Activated naive CD4-positive, alpha-beta T cell treated with anti-CD3 and anti-CD28 coated beads, Interleukin-2, amount 50 U/mL, for 24 hours (primary cell): ENCODE results near the gene C1orf105.

ENCODE experiments used
- H3K27ac Mint-ChIP-seq: one replicate; pipeline ENCODE4 v1.8.0; 2021; ENCODE audit warnings: mild to moderate bottlenecking, mixed read lengths
- H3K27me3 Mint-ChIP-seq: one replicate; pipeline ENCODE4 v1.8.0; 2021; ENCODE audit warnings: mixed read lengths
- H3K36me3 Mint-ChIP-seq: one replicate; pipeline ENCODE4 v1.8.0; 2021; ENCODE audit warnings: mixed read lengths
- H3K4me1 Mint-ChIP-seq: one replicate; pipeline ENCODE4 v1.8.0; 2021; ENCODE audit warnings: mixed read lengths
- H3K4me3 Mint-ChIP-seq: one replicate; pipeline ENCODE4 v1.8.0; 2021; ENCODE audit warnings: mild to moderate bottlenecking, mixed read lengths
- H3K9me3 Mint-ChIP-seq: one replicate; pipeline ENCODE4 v1.8.0; 2021; ENCODE audit warnings: mixed read lengths

Gene C1orf105

GRCh38 chr1:172402878-172403569 lies 17.5 kb upstream of the C1orf105 start:
- no peak overlapping the region for H3K27ac Mint-ChIP-seq
- no peak overlapping the region for H3K4me3 Mint-ChIP-seq

GRCh38 chr1:172404121-172404520 lies 16.4 kb upstream of the C1orf105 start:
- Mint-ChIP-seq H3K27me3 (no peaks in the 10 kb centered on the region), H3K4me1 (peaks cover 45% of the 10 kb centered on the region), H3K27ac (no peak overlapping the region), H3K4me3 (no peak overlapping the region), H3K36me3 (peaks cover 2% of the 10 kb centered on the region), H3K9me3 (no peaks in the 10 kb centered on the region)

More at GRCh38 chr1:172402878-172403569, 17.5 kb upstream of the C1orf105 start:
- Mint-ChIP-seq H3K27me3 (no peaks in the 10 kb centered on the region), H3K9me3 (no peaks in the 10 kb centered on the region), H3K36me3 (peaks cover 6% of the 10 kb centered on the region), H3K4me1 (peaks cover 56% of the 10 kb centered on the region)

DNA sequence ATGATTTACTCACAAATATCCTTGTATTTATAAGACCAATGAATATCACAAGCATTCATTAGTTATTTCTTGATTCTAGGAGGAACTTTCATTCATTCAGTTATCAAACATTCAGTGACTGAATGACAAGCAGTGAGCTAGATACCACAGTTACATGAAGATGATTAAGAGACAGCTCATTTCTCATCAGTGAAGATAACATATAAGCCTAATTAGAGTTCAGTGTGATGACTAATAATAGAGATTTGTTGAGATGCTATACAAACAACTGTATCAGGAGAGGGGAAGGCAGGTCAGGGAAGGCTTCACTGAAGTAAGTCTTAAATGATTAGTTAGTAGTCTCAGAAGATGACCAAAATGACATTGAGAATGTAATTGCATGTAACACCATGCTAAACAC lies 14.6 kb upstream of the C1orf105 start:
- Mint-ChIP-seq H3K27me3 (no peaks in the 10 kb centered on the region), H3K4me1 (peaks cover 27% of the 10 kb centered on the region), H3K4me3 (no peak overlapping the region), H3K36me3 (peaks cover 2% of the 10 kb centered on the region), H3K27ac (no peak overlapping the region), H3K9me3 (no peaks in the 10 kb centered on the region)

GRCh38 chr1:172406968-172407367 lies 13.5 kb upstream of the C1orf105 start:
- Mint-ChIP-seq H3K4me3 (no peak overlapping the region), H3K4me1 (peaks cover 22% of the 10 kb centered on the region), H3K27me3 (no peaks in the 10 kb centered on the region), H3K36me3 (peaks cover 2% of the 10 kb centered on the region), H3K27ac (no peak overlapping the region), H3K9me3 (no peaks in the 10 kb centered on the region)

DNA sequence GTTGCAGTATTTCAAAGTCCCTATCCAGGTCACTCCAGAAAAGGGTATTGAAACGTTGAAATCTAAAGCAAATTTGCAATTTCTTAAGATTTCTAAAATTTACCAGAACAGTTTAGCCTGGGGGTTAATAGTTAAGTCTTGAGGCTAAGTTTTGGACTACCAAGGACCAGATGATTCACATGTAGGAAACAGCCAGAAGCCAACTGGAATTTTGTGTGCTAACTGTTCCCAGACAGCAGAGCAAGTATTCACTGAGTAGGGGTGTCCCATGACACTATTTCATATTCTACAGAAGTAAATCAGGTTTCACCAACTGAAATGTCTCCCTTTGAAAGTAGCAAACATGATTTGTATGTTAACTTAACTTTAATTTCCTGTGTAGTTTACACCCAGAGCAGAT lies 11.5 kb upstream of the C1orf105 start:
- H3K27me3 Mint-ChIP-seq, result no peaks in the 10 kb centered on the region
- peaks cover 10% of the 10 kb centered on the region for H3K4me1 Mint-ChIP-seq
- peaks cover 7% of the 10 kb centered on the region for H3K36me3 Mint-ChIP-seq
- no peak overlapping the region for H3K4me3 Mint-ChIP-seq
- H3K27ac Mint-ChIP-seq, result no peak overlapping the region
- no peaks in the 10 kb centered on the region for H3K9me3 Mint-ChIP-seq

- no peak overlapping the region for H3K27ac Mint-ChIP-seq
- H3K27me3 Mint-ChIP-seq, result no peaks in the 10 kb centered on the region
- peaks cover 10% of the 10 kb centered on the region for H3K4me1 Mint-ChIP-seq
- H3K9me3 Mint-ChIP-seq, result no peaks in the 10 kb centered on the region
- H3K36me3 Mint-ChIP-seq, result peaks cover 7% of the 10 kb centered on the region
- no peak overlapping the region for H3K4me3 Mint-ChIP-seq
Measured at GRCh38 chr1:172410027-172410426, 10.5 kb upstream of the C1orf105 start.

DNA sequence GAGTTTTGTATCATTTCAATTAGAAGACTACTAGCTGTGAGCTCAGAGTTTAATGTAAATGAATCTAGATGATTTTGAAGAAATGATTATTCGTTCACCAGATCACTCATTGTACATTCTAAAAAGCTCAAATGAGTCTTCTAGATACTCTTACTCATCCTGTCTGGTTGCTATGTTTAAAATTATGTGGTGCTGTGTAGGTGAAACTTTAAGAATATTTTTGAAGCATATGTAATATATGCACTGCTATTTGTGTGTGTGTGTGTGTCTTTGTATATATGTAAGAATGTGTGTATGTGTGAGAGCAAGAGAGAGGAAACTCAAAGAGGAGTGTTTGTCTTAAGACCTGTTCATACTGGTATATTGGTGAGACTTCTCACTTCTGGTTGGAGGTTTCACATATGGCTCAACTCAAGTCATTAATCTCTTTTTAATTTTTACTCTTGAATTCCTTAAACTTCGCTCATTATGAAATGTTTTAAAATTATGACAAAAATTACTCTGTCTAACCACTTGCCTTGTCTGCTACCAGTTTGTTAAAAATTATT lies 8.6 kb upstream of the C1orf105 start:
- no peak overlapping the region for H3K4me3 Mint-ChIP-seq
- peaks cover 7% of the 10 kb centered on the region for H3K36me3 Mint-ChIP-seq
- no peak overlapping the region for H3K27ac Mint-ChIP-seq
- no peaks in the 10 kb centered on the region for H3K27me3 Mint-ChIP-seq
- H3K4me1 Mint-ChIP-seq, result peaks cover 8% of the 10 kb centered on the region
- H3K9me3 Mint-ChIP-seq, result no peaks in the 10 kb centered on the region

DNA sequence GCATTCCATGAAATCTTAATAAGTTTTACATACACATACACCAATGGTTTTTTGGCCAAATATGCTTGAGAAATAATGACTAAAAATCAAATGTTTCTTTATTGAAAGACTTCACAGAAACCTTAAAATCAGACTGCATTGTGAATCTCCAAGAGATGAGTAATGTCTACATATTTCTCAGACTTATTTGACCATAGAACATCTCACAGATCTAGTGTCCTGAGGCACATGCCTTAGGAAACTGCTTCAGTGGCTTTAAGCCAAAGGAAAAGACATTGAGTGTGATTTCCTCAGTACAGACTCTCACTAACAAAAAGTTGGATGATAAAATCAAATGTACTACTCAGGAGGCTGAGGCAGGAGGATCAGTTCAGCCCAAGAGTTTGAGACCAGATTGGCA lies 6.2 kb upstream of the C1orf105 start:
- Mint-ChIP-seq H3K27me3 (no peaks in the 10 kb centered on the region), H3K27ac (no peak overlapping the region), H3K36me3 (peaks cover 10% of the 10 kb centered on the region), H3K4me1 (peaks cover 18% of the 10 kb centered on the region), H3K9me3 (no peaks in the 10 kb centered on the region), H3K4me3 (no peak overlapping the region)

- Mint-ChIP-seq H3K4me3 (no peak overlapping the region), H3K9me3 (no peaks in the 10 kb centered on the region), H3K27ac (no peak overlapping the region), H3K36me3 (peaks cover 12% of the 10 kb centered on the region), H3K27me3 (no peaks in the 10 kb centered on the region), H3K4me1 (peaks cover 37% of the 10 kb centered on the region)
Measured at GRCh38 chr1:172416496-172417035, 3.9 kb upstream of the C1orf105 start.

- no peak overlapping the region for H3K4me3 Mint-ChIP-seq
- peaks cover 34% of the 10 kb centered on the region for H3K4me1 Mint-ChIP-seq
- peaks cover 12% of the 10 kb centered on the region for H3K36me3 Mint-ChIP-seq
- no peaks in the 10 kb centered on the region for H3K27me3 Mint-ChIP-seq
- H3K27ac Mint-ChIP-seq, result no peak overlapping the region
- H3K9me3 Mint-ChIP-seq, result no peaks in the 10 kb centered on the region
Measured at GRCh38 chr1:172417557-172417956, 2.9 kb upstream of the C1orf105 start.

GRCh38 chr1:172421974-172422604 lies 1.6 kb downstream of the C1orf105 start:
- H3K9me3 Mint-ChIP-seq, result no peaks in the 10 kb centered on the region
- no peak overlapping the region for H3K27ac Mint-ChIP-seq
- H3K27me3 Mint-ChIP-seq, result no peaks in the 10 kb centered on the region
- peaks cover 31% of the 10 kb centered on the region for H3K4me1 Mint-ChIP-seq
- no peak overlapping the region for H3K4me3 Mint-ChIP-seq
- H3K36me3 Mint-ChIP-seq, result peaks cover 3% of the 10 kb centered on the region

DNA sequence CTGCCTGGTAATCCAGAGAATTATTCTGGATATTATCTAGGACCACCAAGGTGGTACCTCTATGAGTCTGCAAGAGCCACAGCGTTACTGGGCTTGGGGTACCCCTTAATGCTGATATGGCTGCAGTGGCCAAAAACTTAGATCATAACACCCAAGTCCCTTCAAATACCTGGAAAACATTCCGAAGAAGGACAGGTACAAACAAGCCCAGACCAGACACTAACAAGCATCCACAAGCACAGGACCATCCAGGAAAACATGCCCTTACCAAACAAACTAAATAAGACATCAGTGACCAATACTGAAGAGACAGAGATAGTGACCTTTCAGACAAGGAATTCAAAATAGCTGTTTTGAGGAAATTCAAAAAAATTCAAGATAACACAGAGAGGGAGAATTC lies 2.9 kb downstream of the C1orf105 start:
- Mint-ChIP-seq H3K4me3 (no peak overlapping the region), H3K36me3 (peaks cover 1% of the 10 kb centered on the region), H3K4me1 (peaks cover 28% of the 10 kb centered on the region), H3K27ac (no peak overlapping the region), H3K9me3 (no peaks in the 10 kb centered on the region), H3K27me3 (no peaks in the 10 kb centered on the region)

DNA sequence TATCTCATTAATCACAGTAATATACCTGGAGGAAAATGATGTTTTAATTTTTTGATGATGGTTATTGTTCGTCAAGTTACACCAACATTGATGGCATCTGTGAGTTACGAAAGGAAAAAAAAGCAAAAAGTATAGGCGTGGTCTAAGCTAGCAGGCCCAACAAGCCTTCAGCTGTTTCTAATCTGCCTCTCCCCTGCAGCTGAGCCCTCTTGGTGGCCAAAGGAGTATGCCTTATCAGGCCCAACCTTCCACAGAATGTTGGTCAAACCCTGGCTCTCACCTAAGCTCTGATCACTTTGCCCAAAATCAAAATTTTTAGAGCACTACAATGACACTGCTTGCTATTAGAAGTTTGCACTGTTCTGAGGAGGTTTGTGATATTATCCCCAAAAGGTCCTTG lies 4.9 kb downstream of the C1orf105 start:
- no peaks in the 10 kb centered on the region for H3K27me3 Mint-ChIP-seq
- H3K36me3 Mint-ChIP-seq, result no peaks in the 10 kb centered on the region
- H3K27ac Mint-ChIP-seq, result no peak overlapping the region
- H3K9me3 Mint-ChIP-seq, result no peaks in the 10 kb centered on the region
- H3K4me3 Mint-ChIP-seq, result no peak overlapping the region
- H3K4me1 Mint-ChIP-seq, result peaks cover 14% of the 10 kb centered on the region

GRCh38 chr1:172427191-172427590 lies 6.7 kb downstream of the C1orf105 start:
- H3K4me3 Mint-ChIP-seq, result no peak overlapping the region
- peaks cover 18% of the 10 kb centered on the region for H3K4me1 Mint-ChIP-seq
- H3K36me3 Mint-ChIP-seq, result no peaks in the 10 kb centered on the region
- H3K27ac Mint-ChIP-seq, result no peak overlapping the region
- no peaks in the 10 kb centered on the region for H3K27me3 Mint-ChIP-seq
- no peaks in the 10 kb centered on the region for H3K9me3 Mint-ChIP-seq

DNA sequence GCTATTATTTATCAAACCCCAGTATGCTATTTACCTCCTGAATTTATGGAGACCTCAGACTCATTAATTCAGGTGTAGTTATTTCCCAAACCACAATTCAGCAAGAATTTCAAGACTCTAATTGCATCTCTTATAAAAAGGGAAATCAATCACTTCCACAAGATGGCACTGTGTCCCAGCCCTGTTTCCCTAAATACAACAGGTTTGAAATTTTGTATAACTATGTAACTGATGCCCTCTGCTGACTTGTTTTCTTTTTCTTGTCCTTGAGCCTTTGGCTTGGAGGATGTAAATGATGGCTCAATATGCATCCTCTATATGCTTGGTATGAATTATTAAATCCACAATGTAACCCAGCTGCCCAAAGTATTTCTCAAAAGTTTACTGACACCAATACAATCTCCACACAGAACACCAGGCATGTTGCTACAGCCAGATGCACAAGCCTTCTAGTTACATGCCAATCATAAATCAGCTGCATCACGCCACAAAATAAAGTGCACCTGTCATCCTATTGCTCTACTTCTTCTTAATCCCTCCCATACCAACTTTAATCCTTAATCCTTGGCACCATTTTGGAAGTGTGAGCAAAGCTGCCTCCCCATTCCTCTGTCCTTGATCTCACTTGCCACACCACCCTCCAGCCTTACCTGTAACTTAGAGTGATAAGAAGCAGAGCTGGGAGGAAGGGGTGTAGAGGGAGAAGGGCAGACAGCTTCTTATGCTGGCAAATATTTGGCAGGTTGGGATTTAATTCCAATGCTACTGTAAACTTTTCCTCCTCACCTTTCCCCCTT lies 9.0 kb downstream of the C1orf105 start:
- peaks cover 4% of the 10 kb centered on the region for H3K36me3 Mint-ChIP-seq
- H3K27ac Mint-ChIP-seq, result peak overlapping the region; percentile 42
- no peaks in the 10 kb centered on the region for H3K27me3 Mint-ChIP-seq
- H3K9me3 Mint-ChIP-seq, result no peaks in the 10 kb centered on the region
- no peak overlapping the region for H3K4me3 Mint-ChIP-seq
- peaks cover 40% of the 10 kb centered on the region for H3K4me1 Mint-ChIP-seq

DNA sequence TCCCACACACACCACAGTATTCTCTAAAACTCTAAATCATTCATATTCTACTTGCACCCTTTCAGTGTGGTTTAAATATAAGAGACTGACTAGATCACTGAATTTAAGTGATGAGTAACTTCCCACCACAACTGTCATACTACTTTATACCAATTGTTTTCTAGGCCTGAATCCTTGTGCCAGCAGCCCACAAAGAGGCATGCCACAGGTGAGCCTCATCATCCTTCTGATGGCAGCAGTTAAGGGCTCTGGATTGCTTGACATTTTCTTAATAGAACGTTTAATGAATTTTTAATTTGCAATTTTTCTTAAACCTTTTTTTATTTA lies 9.6 kb downstream of the C1orf105 start:
- no peaks in the 10 kb centered on the region for H3K27me3 Mint-ChIP-seq
- no peak overlapping the region for H3K4me3 Mint-ChIP-seq
- H3K4me1 Mint-ChIP-seq, result peaks cover 42% of the 10 kb centered on the region
- peaks cover 4% of the 10 kb centered on the region for H3K36me3 Mint-ChIP-seq
- H3K27ac Mint-ChIP-seq, result no peak overlapping the region
- no peaks in the 10 kb centered on the region for H3K9me3 Mint-ChIP-seq
